ENCODE results near the gene ST7.

- TF ChIP-seq, protein P1, sequence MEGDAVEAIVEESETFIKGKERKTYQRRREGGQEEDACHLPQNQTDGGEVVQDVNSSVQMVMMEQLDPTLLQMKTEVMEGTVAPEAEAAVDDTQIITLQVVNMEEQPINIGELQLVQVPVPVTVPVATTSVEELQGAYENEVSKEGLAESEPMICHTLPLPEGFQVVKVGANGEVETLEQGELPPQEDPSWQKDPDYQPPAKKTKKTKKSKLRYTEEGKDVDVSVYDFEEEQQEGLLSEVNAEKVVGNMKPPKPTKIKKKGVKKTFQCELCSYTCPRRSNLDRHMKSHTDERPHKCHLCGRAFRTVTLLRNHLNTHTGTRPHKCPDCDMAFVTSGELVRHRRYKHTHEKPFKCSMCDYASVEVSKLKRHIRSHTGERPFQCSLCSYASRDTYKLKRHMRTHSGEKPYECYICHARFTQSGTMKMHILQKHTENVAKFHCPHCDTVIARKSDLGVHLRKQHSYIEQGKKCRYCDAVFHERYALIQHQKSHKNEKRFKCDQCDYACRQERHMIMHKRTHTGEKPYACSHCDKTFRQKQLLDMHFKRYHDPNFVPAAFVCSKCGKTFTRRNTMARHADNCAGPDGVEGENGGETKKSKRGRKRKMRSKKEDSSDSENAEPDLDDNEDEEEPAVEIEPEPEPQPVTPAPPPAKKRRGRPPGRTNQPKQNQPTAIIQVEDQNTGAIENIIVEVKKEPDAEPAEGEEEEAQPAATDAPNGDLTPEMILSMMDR (IDR thresholded peaks at IDR 0.05; ENCODE audit: insufficient read depth, low read depth, low read length), result no peak
- no peak for TF ChIP-seq EZH2 (IDR thresholded peaks at IDR 0.05; ENCODE audit: insufficient read depth, low read length)
Observed at GRCh38 chr7:117061751-117062150, 108.5 kb downstream of the ST7 start.
